OCI-LY7 (cell line): ENCODE results near the gene IGSF9. TPM values are rescaled to one million over a fixed set of nuclear protein-coding genes. Genes with fewer than 3 reads are reported as not detected.

Experiments
- BruUV-seq: library from RNA; stranded (reverse); fragments of 400-500 nt; replicated peaks from 2 replicates; lab custom pipeline; 2021; lab: Mats Ljungman, UMichigan
- CTCF ChIA-PET: fragments of 300-600 bp; sonication (Branson Sonifier 250); formaldehyde crosslinking; loops from one replicate; lab custom pipeline; 2022; ENCODE audit warnings: antibody characterized with exemption; ENCODE audit not compliant: unreplicated experiment; lab: Charles Lee
- POLR2A ChIA-PET: fragments of 300-600 bp; sonication (Branson Sonifier 250); formaldehyde crosslinking; loops from one replicate; lab custom pipeline; 2022; ENCODE audit warnings: antibody characterized with exemption; lab: Charles Lee
- DNase-seq: peaks from one replicate; pipeline ENCODE4 v3.0.0-alpha.2; 2015; ENCODE audit warnings: low spot score
- H2AFZ ChIP-seq: fragments of 200-600 bp; sonication (generic), shearing (Covaris generic); 2 replicates; pipeline ENCODE4 v1.6.1; 2014; ENCODE audit warnings: mild to moderate bottlenecking, antibody characterized with exemption, low read length, moderate library complexity
- H3K27ac ChIP-seq: fragments of 200-600 bp; sonication (generic); 2 replicates; pipeline ENCODE4 v1.5.1; 2014; ENCODE audit warnings: mixed run types, low read depth, mild to moderate bottlenecking, moderate library complexity, low read length, inconsistent platforms; ENCODE audit not compliant: poor library complexity, severe bottlenecking
- H3K36me3 ChIP-seq: fragments of 200-600 bp; sonication (generic); 2 replicates; pipeline ENCODE4 v1.6.1; 2014; ENCODE audit warnings: mild to moderate bottlenecking, antibody characterized with exemption, low read length, moderate library complexity, mixed read lengths; ENCODE audit not compliant: insufficient read depth
- H3K4me1 ChIP-seq: fragments of 200-600 bp; sonication (generic); 2 replicates; pipeline ENCODE4 v1.5.1; 2014; ENCODE audit warnings: mild to moderate bottlenecking, low read length; ENCODE audit not compliant: insufficient read depth, poor library complexity, severe bottlenecking
- H3K4me2 ChIP-seq: fragments of 200-600 bp; sonication (generic); 2 replicates; pipeline ENCODE4 v1.6.1; 2014; ENCODE audit warnings: mild to moderate bottlenecking, low read length
- H3K4me3 ChIP-seq: fragments of 200-600 bp; sonication (generic); 2 replicates; pipeline ENCODE4 v1.5.1; 2014; ENCODE audit warnings: mild to moderate bottlenecking, low read depth, low read length; ENCODE audit not compliant: poor library complexity, severe bottlenecking
- H3K79me2 ChIP-seq: fragments of 200-600 bp; sonication (generic); 2 replicates; pipeline ENCODE4 v1.6.1; 2016; ENCODE audit warnings: low read depth, mild to moderate bottlenecking, low read length, moderate library complexity, mixed read lengths; ENCODE audit not compliant: insufficient read depth
- H3K9me2 ChIP-seq: fragments of 200-600 bp; sonication (generic); 2 replicates; pipeline ENCODE4 v1.6.1; 2016; ENCODE audit warnings: mild to moderate bottlenecking, low read length, mixed read lengths; ENCODE audit not compliant: insufficient read depth
- H3K9me3 ChIP-seq: fragments of 200-600 bp; sonication (generic); 2 replicates; pipeline ENCODE4 v1.6.1; 2014; ENCODE audit warnings: mild to moderate bottlenecking, mixed run types, low read length, mixed read lengths
- H4K20me1 ChIP-seq: fragments of 200-600 bp; sonication (generic); 2 replicates; pipeline ENCODE4 v1.6.1; 2014; ENCODE audit warnings: mild to moderate bottlenecking, antibody characterized with exemption, low read length, moderate library complexity, mixed read lengths; ENCODE audit not compliant: insufficient read depth
- EZH2phosphoT487 ChIP-seq: fragments of 200-600 bp; sonication (generic); IDR thresholded peaks from 2 replicates; pipeline ENCODE4 v1.6.1; 2018; ENCODE audit warnings: low read depth, borderline replicate concordance, mild to moderate bottlenecking, mixed run types, antibody characterized with exemption, low read length, moderate library complexity, mixed read lengths
- intact Hi-C: fragments of 100-400 bp; cut with micrococcal nuclease; formaldehyde crosslinking; loops from one replicate; pipeline ENCODE4 v1.10.0; 2022; ENCODE audit not compliant: unreplicated experiment
- total RNA-seq, 2 experiments: library from RNA; depleted of rRNA in 1 of 2; stranded (reverse); fragments of >200 nt in 1 of 2; shearing (Covaris generic) in 1 of 2; gene quantifications; 2 replicates each; pipeline ENCODE4 v1.2.3, GENCODE V29; 2014 to 2022
- TF ChIP-seq, protein P1 (sequence below): fragments of 200-600 bp; sonication (generic); conservative IDR thresholded peaks from 2 replicates; pipeline ENCODE4 v1.5.1; 2014; ENCODE audit warnings: mild to moderate bottlenecking, antibody characterized with exemption, low read length, moderate library complexity, mixed read lengths

The IGSF9 gene
- total RNA-seq, 2 experiments from 2014 or later: not detected

DNA sequence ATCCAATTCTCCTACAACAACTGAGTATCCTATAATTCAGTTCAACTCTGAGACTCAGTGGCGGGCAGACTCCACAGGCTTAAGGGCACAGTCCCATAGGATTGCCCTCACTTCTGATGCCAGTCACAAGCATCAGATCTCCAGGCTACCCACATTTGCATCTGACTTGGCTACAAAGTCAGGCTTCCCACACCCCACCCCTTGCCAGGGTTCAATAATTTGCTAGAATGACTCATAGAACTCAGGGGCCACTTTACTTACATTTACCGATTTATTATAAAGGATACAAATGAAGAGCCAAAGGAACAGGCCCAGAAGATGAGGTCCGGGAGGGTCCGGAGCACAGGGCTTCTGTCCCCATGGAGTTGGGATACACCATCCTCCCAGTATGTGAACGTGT, 44.6 kb upstream of the IGSF9 start:
- intact Hi-C loops: no loop called here
- no peaks in the 10 kb centered on the region for H3K9me2 ChIP-seq
- no peak overlapping the region for H2AFZ ChIP-seq
- no peak for TF ChIP-seq EZH2phosphoT487
- TF ChIP-seq, protein P1, sequence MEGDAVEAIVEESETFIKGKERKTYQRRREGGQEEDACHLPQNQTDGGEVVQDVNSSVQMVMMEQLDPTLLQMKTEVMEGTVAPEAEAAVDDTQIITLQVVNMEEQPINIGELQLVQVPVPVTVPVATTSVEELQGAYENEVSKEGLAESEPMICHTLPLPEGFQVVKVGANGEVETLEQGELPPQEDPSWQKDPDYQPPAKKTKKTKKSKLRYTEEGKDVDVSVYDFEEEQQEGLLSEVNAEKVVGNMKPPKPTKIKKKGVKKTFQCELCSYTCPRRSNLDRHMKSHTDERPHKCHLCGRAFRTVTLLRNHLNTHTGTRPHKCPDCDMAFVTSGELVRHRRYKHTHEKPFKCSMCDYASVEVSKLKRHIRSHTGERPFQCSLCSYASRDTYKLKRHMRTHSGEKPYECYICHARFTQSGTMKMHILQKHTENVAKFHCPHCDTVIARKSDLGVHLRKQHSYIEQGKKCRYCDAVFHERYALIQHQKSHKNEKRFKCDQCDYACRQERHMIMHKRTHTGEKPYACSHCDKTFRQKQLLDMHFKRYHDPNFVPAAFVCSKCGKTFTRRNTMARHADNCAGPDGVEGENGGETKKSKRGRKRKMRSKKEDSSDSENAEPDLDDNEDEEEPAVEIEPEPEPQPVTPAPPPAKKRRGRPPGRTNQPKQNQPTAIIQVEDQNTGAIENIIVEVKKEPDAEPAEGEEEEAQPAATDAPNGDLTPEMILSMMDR: no peak
- no peaks in the 10 kb centered on the region for H3K9me3 ChIP-seq
- ChIA-PET CTCF (no interaction called here), POLR2A (no interaction called here)
- H4K20me1 ChIP-seq: no peaks in the 10 kb centered on the region
- H3K4me2 ChIP-seq: no peak overlapping the region
- H3K36me3 ChIP-seq: no peaks in the 10 kb centered on the region
- no TSS peak for BruUV-seq
- H3K4me3 ChIP-seq: no peak overlapping the region
- no peak for DNase-seq
- H3K79me2 ChIP-seq: no peaks in the 10 kb centered on the region
- H3K4me1 ChIP-seq: no peaks in the 10 kb centered on the region
- no peak overlapping the region for H3K27ac ChIP-seq

DNA sequence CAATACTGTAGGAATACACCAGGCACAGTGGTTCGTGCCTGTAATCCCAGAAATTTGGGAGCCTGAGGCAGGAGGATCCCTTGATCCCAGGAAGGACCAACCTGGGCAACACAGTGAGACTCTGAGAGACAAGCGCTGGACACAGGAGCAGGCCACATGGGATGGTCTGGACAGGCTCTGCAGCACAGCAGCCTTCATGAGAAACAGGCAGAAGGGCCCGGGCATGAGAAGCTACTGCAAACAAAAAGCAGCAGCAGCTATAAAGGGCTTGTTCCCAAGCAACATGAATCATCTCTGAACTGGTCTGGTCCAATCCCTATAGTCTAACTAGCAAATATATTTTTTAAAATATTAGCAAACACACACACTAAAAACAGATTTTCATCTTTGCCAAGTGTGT, 44.2 kb upstream of the IGSF9 start:
- no peaks in the 10 kb centered on the region for H3K9me3 ChIP-seq
- no peak overlapping the region for H3K4me3 ChIP-seq
- H3K27ac ChIP-seq: no peak overlapping the region
- H3K79me2 ChIP-seq: no peaks in the 10 kb centered on the region
- TF ChIP-seq, protein P1: no peak
- TF ChIP-seq EZH2phosphoT487: no peak
- ChIA-PET POLR2A (no interaction called here), CTCF (no interaction called here)
- no TSS peak for BruUV-seq
- DNase-seq: no peak
- no peaks in the 10 kb centered on the region for H3K36me3 ChIP-seq
- H2AFZ ChIP-seq: no peak overlapping the region
- no peaks in the 10 kb centered on the region for H3K9me2 ChIP-seq
- no peaks in the 10 kb centered on the region for H3K4me1 ChIP-seq
- H3K4me2 ChIP-seq: no peak overlapping the region
- no peaks in the 10 kb centered on the region for H4K20me1 ChIP-seq
- intact Hi-C loops: no loop called here

DNA sequence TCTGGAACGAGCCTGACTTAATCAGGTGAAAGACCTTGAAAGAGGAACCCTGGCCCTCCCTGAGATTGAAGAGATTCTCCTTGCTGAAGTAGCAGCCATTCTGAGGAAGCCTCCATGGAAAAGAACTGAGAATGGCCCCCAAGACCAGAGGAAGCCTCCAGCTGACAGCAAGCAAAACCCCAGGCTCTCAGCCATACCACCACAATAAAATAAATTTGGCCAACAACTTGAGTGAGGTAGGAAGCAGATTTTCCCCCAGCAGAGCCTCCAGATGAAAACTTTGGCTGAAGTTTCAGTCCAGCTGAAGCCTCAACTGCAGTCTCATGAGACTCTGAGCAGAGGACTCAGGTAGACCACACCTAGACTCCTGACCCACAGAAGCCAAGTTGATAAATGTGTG, 42.6 kb upstream of the IGSF9 start:
- DNase-seq: no peak
- Histone ChIP-seq H3K36me3 (no peaks in the 10 kb centered on the region), H3K79me2 (no peaks in the 10 kb centered on the region), H3K4me2 (no peak overlapping the region), H3K9me2 (no peaks in the 10 kb centered on the region), H4K20me1 (no peaks in the 10 kb centered on the region), H3K4me3 (no peak overlapping the region), H3K4me1 (no peaks in the 10 kb centered on the region), H2AFZ (no peak overlapping the region), H3K27ac (no peak overlapping the region), H3K9me3 (no peaks in the 10 kb centered on the region)
- ChIA-PET CTCF (no interaction called here), POLR2A (no interaction called here)
- BruUV-seq: no TSS peak
- intact Hi-C loops: no loop called here
- TF ChIP-seq, protein P1: no peak
- TF ChIP-seq EZH2phosphoT487: no peak
